H1 (cell line): ENCODE measurements around the gene GRIFIN. TPM values are rescaled to one million over a fixed set of nuclear protein-coding genes. Genes with fewer than 3 reads are reported as not detected.

ENCODE experiments used
- POU5F1 ChIP-seq: IDR thresholded peaks from 2 replicates; pipeline ENCODE4 v1.6.1; 2011; ENCODE audit warnings: low read depth, mild to moderate bottlenecking, low read length, moderate library complexity
- TCF12 ChIP-seq: IDR thresholded peaks from 2 replicates; pipeline ENCODE4 v1.6.1; 2011; ENCODE audit warnings: low read depth, mild to moderate bottlenecking, low read length
- polyA plus RNA-seq, 7 experiments: library from polyadenylated mRNA; depleted of rRNA in 3 of 7; stranded (reverse) in 5 of 7; unstranded in 2 of 7; fragments of >200 nt in 5 of 7; fragments of 200-250 nt in 2 of 7; gene quantifications; 1 replicate in 5 of 7; 2 replicates in 1 of 7; 4 replicates in 1 of 7; pipeline versions ENCODE4 v1.2.1 to v1.2.3, GENCODE V29; 2011 to 2013; ENCODE audit warnings: missing spikeins in 2 of 7, mixed read lengths in 2 of 7
- total RNA-seq: library from RNA; stranded (reverse); fragmentation: NEBNext Ultra II Directional; extraction: Animal tissue kit (Norgen Biotek cat#: 25700); gene quantifications from 2 replicates; pipeline ENCODE4 v1.2.1, GENCODE V29; 2021

Gene GRIFIN
- total and polyA plus RNA-seq, 2 of the 8 experiments (the other 6 are each of a cell fraction or from before 2014, with no cell fraction given), result not detected

- TF ChIP-seq TCF12 (no peak), POU5F1 (no peak)
These were observed 34.9 kb upstream of the GRIFIN start (continued) for GRCh38 chr7:2510909-2511768.
